HepG2 (cell line): Measurements from ENCODE around the gene GTF2A1. TPM values are rescaled to one million over a fixed set of nuclear protein-coding genes. Genes with fewer than 3 reads are reported as not detected.
A peak's percentile ranks its signal among the peaks of the same experiment; 100 is the strongest.

Source experiments
- ATF6 ChIP-seq: sonication (generic); formaldehyde crosslinking; conservative IDR thresholded peaks from 2 replicates; pipeline ENCODE4 v1.4.0; 2020; ENCODE audit warnings: missing genetic modification reagents
- BCL6 ChIP-seq: IDR thresholded peaks from 2 replicates; pipeline ENCODE4 v1.6.1; 2016; ENCODE audit warnings: missing genetic modification reagents, missing compliant biosample characterization
- CEBPB ChIP-seq: IDR thresholded peaks from 2 replicates; pipeline ENCODE4 v1.6.1; 2011; ENCODE audit warnings: low read depth, low read length, improper control_type of control experiment, borderline replicate concordance
- CHD4 ChIP-seq: fragments of 200-600 bp; sonication (generic); IDR thresholded peaks from 2 replicates; pipeline ENCODE4 v1.7.0; 2017; ENCODE audit warnings: mild to moderate bottlenecking, low read length, borderline replicate concordance
- GATAD2A ChIP-seq: IDR thresholded peaks from 2 replicates; pipeline ENCODE4 v1.6.1; 2016
- HIVEP1 ChIP-seq: sonication (generic); formaldehyde crosslinking; IDR thresholded peaks from 2 replicates; pipeline ENCODE4 v1.4.0; 2020; ENCODE audit warnings: mild to moderate bottlenecking, missing genetic modification reagents
- HMGXB4 ChIP-seq, 2 experiments: sonication (generic) in 1 of 2; formaldehyde crosslinking in 1 of 2; IDR thresholded peaks; 2 replicates each; pipeline versions ENCODE4 v1.4.0 to v1.6.1; 2018 to 2020; ENCODE audit warnings: missing genetic modification reagents in 2 of 2, borderline replicate concordance in 1 of 2, low read depth in 1 of 2, mild to moderate bottlenecking in 1 of 2, missing biosample characterization in 1 of 2
- KDM1A ChIP-seq: IDR thresholded peaks from 2 replicates; pipeline ENCODE4 v1.6.1; 2016; ENCODE audit warnings: missing compliant biosample characterization
- KLF9 ChIP-seq: IDR thresholded peaks from 2 replicates; pipeline ENCODE4 v1.6.1; 2016; ENCODE audit warnings: low read depth
- MAX ChIP-seq: IDR thresholded peaks from 2 replicates; pipeline ENCODE4 v1.6.1; 2012; ENCODE audit warnings: inconsistent platforms
- RERE ChIP-seq: IDR thresholded peaks from 2 replicates; pipeline ENCODE4 v1.6.1; 2016; ENCODE audit warnings: low read depth, missing genetic modification reagents, missing compliant biosample characterization
- SRY ChIP-seq: sonication (generic); formaldehyde crosslinking; IDR thresholded peaks from 2 replicates; pipeline ENCODE4 v1.8.0; 2022; ENCODE audit warnings: mild to moderate bottlenecking, missing genetic modification reagents
- TIGD3 ChIP-seq: sonication (generic); formaldehyde crosslinking; IDR thresholded peaks from 2 replicates; pipeline ENCODE4 v1.5.1; 2020; ENCODE audit warnings: mild to moderate bottlenecking, missing genetic modification reagents, borderline replicate concordance
- ZBTB1 ChIP-seq: sonication (generic); formaldehyde crosslinking; IDR thresholded peaks from 2 replicates; pipeline ENCODE4 v1.4.0; 2020; ENCODE audit warnings: missing genetic modification reagents, borderline replicate concordance
- ZNF282 ChIP-seq: fragments of 450-650 bp; IDR thresholded peaks from 2 replicates; pipeline ENCODE4 v1.6.1; 2018; ENCODE audit not compliant: partially characterized antibody
- ZNF362 ChIP-seq: sonication (generic); formaldehyde crosslinking; IDR thresholded peaks from 2 replicates; pipeline ENCODE4 v1.4.0; 2020; ENCODE audit warnings: missing genetic modification reagents, mild to moderate bottlenecking, borderline replicate concordance
- ZNF576 ChIP-seq: sonication (generic); formaldehyde crosslinking; IDR thresholded peaks from 2 replicates; pipeline ENCODE4 v1.4.0; 2020; ENCODE audit warnings: mild to moderate bottlenecking, missing genetic modification reagents
- ZNF7 ChIP-seq: IDR thresholded peaks from 2 replicates; pipeline ENCODE4 v1.6.1; 2016; ENCODE audit warnings: missing biosample characterization, missing genetic modification reagents
- polyA plus RNA-seq, 8 experiments: library from polyadenylated mRNA; depleted of rRNA in 3 of 8; stranded (reverse) in 7 of 8; unstranded in 1 of 8; fragments of >200 nt; fragmentation: Illumina TruSeq in 4 of 8; extraction: Trizol in 4 of 8; gene quantifications; 2 replicates each; pipeline versions ENCODE4 v1.2.1 to v1.2.3, GENCODE V29; 2011 to 2016; ENCODE audit warnings: low read depth in 4 of 8, missing spikeins in 1 of 8, mixed read lengths in 1 of 8; ENCODE audit not compliant: insufficient read depth in 1 of 8
- total RNA-seq, 5 experiments: library from RNA; depleted of rRNA; stranded (reverse); fragments of >200 nt; fragmentation: Illumina TruSeq; extraction: Trizol; gene quantifications; 2 replicates each; pipeline ENCODE4 v1.2.3, GENCODE V29; 2016; ENCODE audit warnings: low read depth in 1 of 5

The GTF2A1 gene
- total and polyA plus RNA-seq, 2 of the 13 experiments (the other 11 are each of a cell fraction or from before 2014, with no cell fraction given): 14.9 to 17.5 TPM

- TF ChIP-seq ATF6 (CRISPR knock-in tag) (no peak), CHD4 (no peak), KLF9 (CRISPR knock-in tag) (no peak), KDM1A (CRISPR knock-in tag) (no peak), RERE (no peak), ZNF7 (CRISPR knock-in tag) (no peak), GATAD2A (CRISPR knock-in tag) (peak; percentile 62), ZNF282 (no peak), CEBPB (peak; percentile 93), TIGD3 (CRISPR knock-in tag) (no peak), ZNF576 (CRISPR knock-in tag) (no peak), ZNF362 (CRISPR knock-in tag) (no peak), SRY (CRISPR knock-in tag) (no peak), HIVEP1 (CRISPR knock-in tag) (no peak), ZBTB1 (no peak), HMGXB4 (CRISPR knock-in tag; IDR thresholded peaks at IDR 0.05; ENCODE audit: borderline replicate concordance in 1 of 2, low read depth in 1 of 2) (no peak), BCL6 (CRISPR knock-in tag) (0 out of 2 replicates have a peak, but pooled peaks have one; percentile 20), MAX (peak; percentile 63; the same call in 1 of the 2 replicates)
Measured at GRCh38 chr14:81165188-81165587, 55.6 kb downstream of the GTF2A1 start (continued).
